ENCODE data around the gene RPN1. TPM values are rescaled to one million over a fixed set of nuclear protein-coding genes. Genes with fewer than 3 reads are reported as not detected.
A peak's percentile ranks its signal among the peaks of the same experiment; 100 is the strongest.

The RPN1 gene
- total RNA-seq (100 to 1,000 TPM; 252 to 407 TPM), polyA plus RNA-seq (100 to 1,000 TPM; 132 to 247 TPM)

- peaks cover 6 to 15% (median 10%) of the 10 kb centered on the region in 4 donors for H3K4me1 ChIP-seq (ENCODE audit: control insufficient read depth in 4 of 4, insufficient read depth in 4 of 4, low read length in 3 of 4)
- under 1% methylated on average over 96 of the region's 96 CpGs for WGBS
- H3K9me3 ChIP-seq (ENCODE audit: control insufficient read depth in 4 of 4, low read length in 3 of 4) = no peaks in the 10 kb centered on the region
- no peaks in the 10 kb centered on the region for H3K36me3 ChIP-seq (ENCODE audit: control insufficient read depth in 4 of 4, insufficient read depth in 3 of 4, low read depth in 1 of 4, low read length in 3 of 4)
- peak within 1 kb of the TSS; percentile 99 for H3K27ac ChIP-seq (ENCODE audit: low read depth in 1 of 2, low read length in 2 of 2)
- TF ChIP-seq SP1 (IDR thresholded peaks at IDR 0.05) = peak; percentile 54
- peak; percentile 15 to 26 for TF ChIP-seq HNF4A (conservative IDR thresholded peaks at IDR 0.05)
- peak; percentile 98 for TF ChIP-seq YY1 (IDR thresholded peaks at IDR 0.05)
- peak in 1 of 2 donors; percentile 42 for TF ChIP-seq EGR1 (IDR thresholded peaks at IDR 0.05; ENCODE audit: low read depth in 2 of 2)
- TF ChIP-seq REST (IDR thresholded peaks at IDR 0.05) = peak; percentile 62
- TF ChIP-seq RAD21 (IDR thresholded peaks at IDR 0.05) = peak in 1 of 2 donors; percentile 25
- no peak for TF ChIP-seq MAX (IDR thresholded peaks at IDR 0.05)
- peak in 1 of 2 donors; percentile 40 for TF ChIP-seq GABPA (IDR thresholded peaks at IDR 0.05 in 1 of 2, conservative IDR thresholded peaks at IDR 0.05 in 1 of 2)
- TF ChIP-seq HNF4G (IDR thresholded peaks at IDR 0.05) = no peak
- TF ChIP-seq FOXA2 (IDR thresholded peaks at IDR 0.05) = no peak
- peak; percentile 83 for TF ChIP-seq TAF1 (conservative IDR thresholded peaks at IDR 0.05)
- no peak for TF ChIP-seq RXRA (IDR thresholded peaks at IDR 0.05)
- peak within 1 kb of the TSS; percentile 92 to 97 (median 96) for H3K4me3 ChIP-seq (ENCODE audit: low read depth in 1 of 3, low read length in 3 of 3)
- no peaks in the 10 kb centered on the region for H3K27me3 ChIP-seq (ENCODE audit: control insufficient read depth in 4 of 4, insufficient read depth in 4 of 4, low read length in 3 of 4)
- DNase-seq (ENCODE audit: low spot score) = peak; percentile 94
- peak within 1 kb of the TSS; percentile 96 for H3K9ac ChIP-seq (ENCODE audit: low read depth in 1 of 2, low read length in 2 of 2)
Measured at GRCh38 chr3:128650096-128651050, at the start of gene RPN1. TSS of gene RPN1 (minus strand) at chr3:128650818. CDS start at chr3:128650800, 18 bp downstream.

- 2% methylated on average over 53 of the region's 53 CpGs for WGBS
- peak; percentile 52 for DNase-seq (ENCODE audit: low spot score)
- TF ChIP-seq ZBTB33 (IDR thresholded peaks at IDR 0.05) = no peak
- no peak for TF ChIP-seq HNF4A (conservative IDR thresholded peaks at IDR 0.05)
- TF ChIP-seq CTCF (IDR thresholded peaks at IDR 0.05; ENCODE audit: low read depth, low read length, missing input control) = no peak
- TF ChIP-seq YY1 (IDR thresholded peaks at IDR 0.05) = no peak
- TF ChIP-seq RAD21 (IDR thresholded peaks at IDR 0.05) = no peak
- no peak for TF ChIP-seq ATF3 (IDR thresholded peaks at IDR 0.05)
- no peak for TF ChIP-seq RXRA (IDR thresholded peaks at IDR 0.05)
- TF ChIP-seq MAX (IDR thresholded peaks at IDR 0.05) = no peak
- TF ChIP-seq EGR1 (IDR thresholded peaks at IDR 0.05; ENCODE audit: low read depth in 2 of 2) = no peak
- TF ChIP-seq NR2F2 (IDR thresholded peaks at IDR 0.05) = no peak
- no peak for TF ChIP-seq TAF1 (conservative IDR thresholded peaks at IDR 0.05)
- H3K4me3 ChIP-seq (ENCODE audit: low read depth in 1 of 3, low read length in 3 of 3) = peak overlapping the region; percentile 54 to 69 (median 55)
- no peak overlapping the region for H3K9ac ChIP-seq (ENCODE audit: low read depth in 1 of 2, low read length in 2 of 2)
- H3K36me3 ChIP-seq (ENCODE audit: control insufficient read depth in 4 of 4, insufficient read depth in 3 of 4, low read depth in 1 of 4, low read length in 3 of 4) = no peaks in the 10 kb centered on the region
- H3K9me3 ChIP-seq (ENCODE audit: control insufficient read depth in 4 of 4, low read length in 3 of 4) = no peaks in the 10 kb centered on the region
- peaks cover 0 to 3% (median 0%) of the 10 kb centered on the region in 4 donors for H3K4me1 ChIP-seq (ENCODE audit: control insufficient read depth in 4 of 4, insufficient read depth in 4 of 4, low read length in 3 of 4)
- no peaks in the 10 kb centered on the region for H3K27me3 ChIP-seq (ENCODE audit: control insufficient read depth in 4 of 4, insufficient read depth in 4 of 4, low read length in 3 of 4)
- H3K27ac ChIP-seq (ENCODE audit: low read depth in 1 of 2, low read length in 2 of 2) = peak overlapping the region in 1 of 2 donors; percentile 63
Measured at GRCh38 chr3:128698211-128699047, 47.8 kb upstream of the RPN1 start.
